HCT116 (cell line): ENCODE data around the gene TDRD7. TPM values are rescaled to one million over a fixed set of nuclear protein-coding genes. Genes with fewer than 3 reads are reported as not detected.

Experiments
- ATAC-seq: fragments of 200-7000 bp; cut with Tn5 transposase; 2 replicates; pipeline ENCODE4 v1.9.1; 2020; ENCODE audit warnings: mild to moderate bottlenecking, moderate library complexity
- BruUV-seq: library from RNA; stranded (reverse); fragments of 400-500 nt; replicated peaks from 2 replicates; lab custom pipeline; 2021; lab: Mats Ljungman, UMichigan
- CTCF ChIA-PET: fragments of 300-600 bp; sonication (Branson Sonifier 250); formaldehyde crosslinking; loops from one replicate; lab custom pipeline; 2021; ENCODE audit warnings: antibody characterized with exemption; lab: Charles Lee
- POLR2A ChIA-PET: fragments of 300-600, 350-600 bp; sonication (Branson Sonifier 250); formaldehyde crosslinking; loops from one replicate; lab custom pipeline; 2021; ENCODE audit warnings: antibody characterized with exemption; lab: Charles Lee
- RAD21 ChIA-PET, 2 experiments: fragments of 300-600 bp; sonication (Branson Sonifier 250); formaldehyde crosslinking; loops; one replicate each; lab custom pipeline; 2023; ENCODE audit warnings: low total read pairs in 2 of 2; ENCODE audit not compliant: uncharacterized antibody in 2 of 2, unreplicated experiment in 2 of 2, low non-redundant PET in 1 of 2; lab: Charles Lee
- DNase-seq: peaks from one replicate; pipeline ENCODE4 v3.0.0-alpha.2; 2010; ENCODE audit warnings: low read depth, low spot score
- H2AFZ ChIP-seq: fragments of 200-600 bp; shearing (Covaris generic), sonication (generic); 2 replicates; pipeline ENCODE4 v1.6.1; 2017; ENCODE audit warnings: low read depth, mixed run types, mixed read lengths, antibody characterized with exemption, low read length; ENCODE audit not compliant: poor library complexity, severe bottlenecking
- H3K27ac ChIP-seq: 2 replicates; pipeline ENCODE4 v1.5.1; 2012; ENCODE audit warnings: low read depth, low read length
- H3K27me3 ChIP-seq: fragments of 200-600 bp; sonication (generic); 2 replicates; pipeline ENCODE4 v1.6.1; 2016; ENCODE audit warnings: mixed run types, low read length, mixed read lengths; ENCODE audit not compliant: insufficient read depth
- H3K36me3 ChIP-seq, 2 experiments: fragments of 200-500 bp in 1 of 2; fragments of 200-600 bp in 1 of 2; sonication (Bioruptor generic) in 1 of 2; sonication (generic) in 1 of 2; 2 replicates each; pipeline versions ENCODE4 v1.5.1 to v1.6.1; 2014 to 2016; ENCODE audit warnings: low read length in 2 of 2, inconsistent platforms in 1 of 2, mixed read lengths in 1 of 2, mixed run types in 1 of 2; ENCODE audit not compliant: insufficient read depth in 2 of 2, control insufficient read depth in 1 of 2
- H3K4me1 ChIP-seq, 2 experiments: fragments of 200-600 bp in 1 of 2; sonication (generic) in 1 of 2; 2 replicates each; pipeline versions ENCODE4 v1.5.1 to v1.6.1; 2012 to 2017; ENCODE audit warnings: low read length in 2 of 2, inconsistent platforms in 1 of 2, mild to moderate bottlenecking in 1 of 2, mixed read lengths in 1 of 2, mixed run types in 1 of 2, moderate library complexity in 1 of 2; ENCODE audit not compliant: insufficient read depth in 2 of 2, control insufficient read depth in 1 of 2
- H3K4me2 ChIP-seq: fragments of 200-600 bp; sonication (generic); 2 replicates; pipeline ENCODE4 v1.6.1; 2017; ENCODE audit warnings: mixed run types, low read length, mixed read lengths
- H3K4me3 ChIP-seq, 2 experiments: fragments of 200-600 bp in 1 of 2; sonication (generic) in 1 of 2; replicated peaks in 1 of 2; 2 replicates each; pipeline ENCODE4 v1.5.1; 2011 to 2016; ENCODE audit warnings: low read length in 2 of 2, control low read depth in 1 of 2, low read depth in 1 of 2, mild to moderate bottlenecking in 1 of 2, mixed read lengths in 1 of 2, mixed run types in 1 of 2
- H3K79me2 ChIP-seq: fragments of 200-600 bp; sonication (generic); 2 replicates; pipeline ENCODE4 v1.6.1; 2017; ENCODE audit warnings: mild to moderate bottlenecking, mixed run types, low read length, moderate library complexity, mixed read lengths; ENCODE audit not compliant: insufficient read depth
- H3K9ac ChIP-seq: fragments of 200-600 bp; sonication (generic); 2 replicates; pipeline ENCODE4 v1.6.1; 2016; ENCODE audit warnings: low read length, mixed read lengths
- H3K9me2 ChIP-seq: fragments of 200-600 bp; sonication (generic), shearing (Covaris generic); 2 replicates; pipeline ENCODE4 v1.6.1; 2017; ENCODE audit warnings: mixed run types, mild to moderate bottlenecking, moderate library complexity; ENCODE audit not compliant: insufficient read depth
- H3K9me3 ChIP-seq, 2 experiments: fragments of 200-500 bp in 1 of 2; fragments of 200-600 bp in 1 of 2; sonication (Bioruptor generic) in 1 of 2; sonication (generic) in 1 of 2; 2 replicates each; pipeline ENCODE4 v1.6.1; 2014 to 2017; ENCODE audit warnings: low read length in 2 of 2, mixed read lengths in 2 of 2, inconsistent platforms in 1 of 2, low read depth in 1 of 2, mild to moderate bottlenecking in 1 of 2, mixed run types in 1 of 2, moderate library complexity in 1 of 2; ENCODE audit not compliant: control insufficient read depth in 1 of 2, insufficient read depth in 1 of 2
- H4K20me1 ChIP-seq: fragments of 200-600 bp; sonication (generic), shearing (Covaris generic); 2 replicates; pipeline ENCODE4 v1.6.1; 2017; ENCODE audit warnings: mixed run types, mild to moderate bottlenecking, moderate library complexity; ENCODE audit not compliant: insufficient read depth
- ATF3 ChIP-seq: IDR thresholded peaks from 2 replicates; pipeline ENCODE4 v1.6.1; 2012
- CBX3 ChIP-seq: IDR thresholded peaks from 2 replicates; pipeline ENCODE4 v1.6.1; 2012; ENCODE audit warnings: low read depth
- CTCF ChIP-seq, 3 experiments: fragments of 200-600 bp in 1 of 3; sonication (generic) in 1 of 3; IDR thresholded peaks in 2 of 3; conservative IDR thresholded peaks in 1 of 3; 2 replicates each; pipeline ENCODE4 v1.5.1; 2012 to 2017; ENCODE audit warnings: low read depth in 2 of 3, low read length in 2 of 3, antibody characterized with exemption in 1 of 3, borderline replicate concordance in 1 of 3, control low read depth in 1 of 3, mild to moderate bottlenecking in 1 of 3, mixed read lengths in 1 of 3, mixed run types in 1 of 3, moderate library complexity in 1 of 3; ENCODE audit not compliant: insufficient read depth in 1 of 3
- EGR1 ChIP-seq: IDR thresholded peaks from 2 replicates; pipeline ENCODE4 v1.6.1; 2012; ENCODE audit warnings: low read depth
- EZH2phosphoT487 ChIP-seq: fragments of 200-600 bp; IDR thresholded peaks from 2 replicates; pipeline ENCODE4 v1.6.1; 2018; ENCODE audit warnings: antibody characterized with exemption, borderline replicate concordance
- FOSL1 ChIP-seq: IDR thresholded peaks from 2 replicates; pipeline ENCODE4 v1.6.1; 2012; ENCODE audit warnings: low read depth
- MAX ChIP-seq: IDR thresholded peaks from 2 replicates; pipeline ENCODE4 v1.6.1; 2012
- RAD21 ChIP-seq: IDR thresholded peaks from 2 replicates; pipeline ENCODE4 v1.6.1; 2012; ENCODE audit warnings: low read depth, mild to moderate bottlenecking
- SIN3A ChIP-seq: IDR thresholded peaks from 2 replicates; pipeline ENCODE4 v1.6.1; 2012; ENCODE audit warnings: low read depth
- SP1 ChIP-seq: IDR thresholded peaks from 2 replicates; pipeline ENCODE4 v1.6.1; 2012; ENCODE audit warnings: low read depth
- SRF ChIP-seq: IDR thresholded peaks from 2 replicates; pipeline ENCODE4 v1.6.1; 2012; ENCODE audit warnings: low read depth
- YY1 ChIP-seq: IDR thresholded peaks from 2 replicates; pipeline ENCODE4 v1.6.1; 2011; ENCODE audit warnings: low read length, low read depth, moderate library complexity, mild to moderate bottlenecking; ENCODE audit not compliant: insufficient replicate concordance; ENCODE audit errors: extremely low read depth
- ZBTB33 ChIP-seq: IDR thresholded peaks from 2 replicates; pipeline ENCODE4 v1.6.1; 2011; ENCODE audit warnings: mild to moderate bottlenecking, low read length, moderate library complexity; ENCODE audit not compliant: insufficient replicate concordance; ENCODE audit errors: extremely low read depth
- intact Hi-C: fragments of 100-400 bp; cut with micrococcal nuclease; formaldehyde crosslinking; loops from 2 replicates; pipeline ENCODE4 v1.10.0; 2022
- total RNA-seq: library from RNA; stranded (reverse); gene quantifications from one replicate; pipeline ENCODE4 v1.2.1, GENCODE V29; 2021; ENCODE audit not compliant: unreplicated experiment

TDRD7 gene
- total RNA-seq, 1 experiment from 2014 or later: 8.0 TPM

- H3K79me2 ChIP-seq: no peaks in the 10 kb centered on the region
- H2AFZ ChIP-seq: no peak overlapping the region
- RAD21 ChIA-PET: interaction anchor here (0.6 to 3.3 kb wide), 7 partner anchors 130 to 164 kb away, joined by 3 to 20 read pairs (median 8); partner anchors contain the start of gene TSTD2 (in 1 of the 2)
- no peak overlapping the region for H3K4me3 ChIP-seq
- DNase-seq (peak; percentile 28), ATAC-seq (peak; percentile 98)
- no peaks in the 10 kb centered on the region for H3K9me3 ChIP-seq
- no TSS peak for BruUV-seq
- no peak overlapping the region for H3K27ac ChIP-seq
- H3K9me2 ChIP-seq: no peaks in the 10 kb centered on the region
- CTCF ChIA-PET: interaction anchor here (0.6 to 7.7 kb wide), 12 partner anchors 18 to 432 kb away, joined by 3 to 139 read pairs (median 4); partner anchors contain the start of genes NCBP1 and TSTD2
- H3K27me3 ChIP-seq: no peaks in the 10 kb centered on the region
- no peak overlapping the region for H3K4me2 ChIP-seq
- H3K4me1 ChIP-seq: no peaks in the 10 kb centered on the region
- no peaks in the 10 kb centered on the region for H3K36me3 ChIP-seq
- H3K9ac ChIP-seq: no peak overlapping the region
- H4K20me1 ChIP-seq: no peaks in the 10 kb centered on the region
- POLR2A ChIA-PET: interaction anchor here (1.8 kb wide), 1 partner anchor 130 kb away, joined by 7 read pairs; no protein-coding TSS in a partner anchor
- TF ChIP-seq EGR1 (no peak), ZBTB33 (no peak), MAX (no peak), CBX3 (no peak), SP1 (no peak), SIN3A (no peak), SRF (no peak), RAD21 (peak; percentile 91), FOSL1 (no peak), YY1 (no peak), EZH2phosphoT487 (no peak), CTCF (IDR thresholded peaks at IDR 0.05 in 2 of 3, conservative IDR thresholded peaks at IDR 0.05 in 1 of 3; ENCODE audit: borderline replicate concordance in 1 of 3, insufficient read depth in 1 of 3, low read depth in 2 of 3, low read length in 2 of 3) (peak; percentile 68 to 87 (median 72); a peak in 5 of 6 replicates), ATF3 (no peak)
- intact Hi-C loops: loop anchor here (1.0 to 5.0 kb wide), 3 partner anchors 129 to 433 kb away; no protein-coding TSS in a partner anchor
Measured at GRCh38 chr9:97468658-97469448, 57.0 kb downstream of the TDRD7 start.
